Endothelial cell of umbilical vein (primary cell): ENCODE measurements around the gene FSTL4. TPM values are rescaled to one million over a fixed set of nuclear protein-coding genes. Genes with fewer than 3 reads are reported as not detected.

ENCODE experiments used
- BruUV-seq: library from RNA; stranded (reverse); fragments of 400-500 nt; replicated peaks from 2 replicates; lab custom pipeline; 2021; lab: Mats Ljungman, UMichigan
- CTCF ChIA-PET: fragments of 300-600, 350-600 bp; sonication (Branson Sonifier 250); formaldehyde crosslinking; loops from one replicate; lab custom pipeline; 2021; ENCODE audit warnings: antibody characterized with exemption, inconsistent platforms; lab: Charles Lee
- POLR2A ChIA-PET: fragments of 300-600, 350-600 bp; sonication (Branson Sonifier 250); formaldehyde crosslinking; loops from one replicate; lab custom pipeline; 2021; ENCODE audit warnings: antibody characterized with exemption, inconsistent platforms; lab: Charles Lee
- DNase-seq: peaks from one replicate; pipeline ENCODE4 v3.0.0-alpha.2; 2011; ENCODE audit warnings: low read depth, low spot score
- FAIRE-seq: peaks from 2 replicates; lab custom pipeline; 2011; peaks lifted over from hg19 to GRCh38; lab: Jason Lieb, UNC
- H2AFZ ChIP-seq: 2 replicates; pipeline ENCODE4 v1.6.0; 2012; ENCODE audit warnings: low read depth, low read length, control low read depth, inconsistent platforms
- H3K27ac ChIP-seq: 2 replicates; pipeline ENCODE4 v1.5.1; 2011; ENCODE audit warnings: low read depth, mild to moderate bottlenecking, control low read depth, low read length, moderate library complexity; ENCODE audit not compliant: insufficient read depth
- H3K27me3 ChIP-seq, 2 experiments: 2 replicates each; pipeline versions ENCODE4 v1.6.0 to v1.6.1; 2011; ENCODE audit warnings: low read length in 2 of 2, mixed read lengths in 1 of 2; ENCODE audit not compliant: control insufficient read depth in 2 of 2, insufficient read depth in 2 of 2
- H3K36me3 ChIP-seq, 2 experiments: 2 replicates in 1 of 2; 3 replicates in 1 of 2; pipeline ENCODE4 v1.5.1; 2011; ENCODE audit warnings: low read length in 2 of 2, mild to moderate bottlenecking in 1 of 2, moderate library complexity in 1 of 2; ENCODE audit not compliant: control insufficient read depth in 2 of 2, insufficient read depth in 2 of 2; ENCODE audit errors: extremely low read depth in 1 of 2
- H3K4me1 ChIP-seq: 3 replicates; pipeline ENCODE4 v1.5.1; 2011; ENCODE audit warnings: mild to moderate bottlenecking, low read length; ENCODE audit not compliant: control insufficient read depth, insufficient read depth; ENCODE audit errors: extremely low read depth
- H3K4me2 ChIP-seq: 2 replicates; pipeline ENCODE4 v1.6.1; 2011; ENCODE audit warnings: low read length, control low read depth, mixed read lengths; ENCODE audit not compliant: insufficient read depth
- H3K4me3 ChIP-seq, 3 experiments: fragments of 200-600 bp in 1 of 3; sonication (generic), shearing (Covaris generic) in 1 of 3; replicated peaks in 1 of 3; 2 replicates each; pipeline ENCODE4 v1.5.1; 2011 to 2016; ENCODE audit warnings: control low read depth in 3 of 3, low read length in 3 of 3, mild to moderate bottlenecking in 2 of 3, inconsistent platforms in 1 of 3, low read depth in 1 of 3, moderate library complexity in 1 of 3; ENCODE audit not compliant: insufficient read depth in 1 of 3
- H3K79me2 ChIP-seq: 2 replicates; pipeline ENCODE4 v1.6.0; 2012; ENCODE audit warnings: low read length, inconsistent platforms; ENCODE audit not compliant: control insufficient read depth, insufficient read depth
- H3K9ac ChIP-seq: replicated peaks from 2 replicates; pipeline ENCODE3; 2011; ENCODE audit warnings: low read length, control low read depth; ENCODE audit not compliant: insufficient read depth; ENCODE audit errors: extremely low read depth
- H3K9me1 ChIP-seq: replicated peaks from 3 replicates; pipeline ENCODE4 v1.6.0; 2011; ENCODE audit warnings: mild to moderate bottlenecking, low read length; ENCODE audit not compliant: control insufficient read depth, insufficient read depth; ENCODE audit errors: extremely low read depth
- H3K9me3 ChIP-seq: replicated peaks from 2 replicates; pipeline ENCODE4 v1.5.1; 2012; ENCODE audit warnings: low read length, inconsistent platforms; ENCODE audit not compliant: control insufficient read depth, insufficient read depth
- H4K20me1 ChIP-seq: replicated peaks from 2 replicates; pipeline ENCODE3; 2011; ENCODE audit warnings: mild to moderate bottlenecking, low read length; ENCODE audit not compliant: control insufficient read depth, insufficient read depth; ENCODE audit errors: extremely low read depth
- EZH2 ChIP-seq: IDR thresholded peaks from 2 replicates; pipeline ENCODE4 v1.6.1; 2012; ENCODE audit warnings: borderline replicate concordance, low read depth, mild to moderate bottlenecking, moderate library complexity, low read length, inconsistent platforms; ENCODE audit not compliant: severe bottlenecking
- FOS ChIP-seq: IDR thresholded peaks from 2 replicates; pipeline ENCODE4 v1.6.1; 2011; ENCODE audit warnings: mild to moderate bottlenecking, low read length, moderate library complexity, borderline replicate concordance; ENCODE audit not compliant: insufficient read depth
- GATA2 ChIP-seq: IDR thresholded peaks from 2 replicates; pipeline ENCODE4 v1.7.0; 2011; ENCODE audit warnings: low read depth, mild to moderate bottlenecking, moderate library complexity, mixed read lengths, low read length; ENCODE audit not compliant: insufficient read length, insufficient read depth
- JUN ChIP-seq: IDR thresholded peaks from 2 replicates; pipeline ENCODE4 v1.6.1; 2011; ENCODE audit warnings: borderline replicate concordance, low read depth; ENCODE audit not compliant: insufficient read length, insufficient read depth
- MYC ChIP-seq: IDR thresholded peaks from one replicate; pipeline ENCODE4 v1.6.1; 2011; ENCODE audit warnings: mild to moderate bottlenecking, low read depth, low read length
- POLR2A ChIP-seq: IDR thresholded peaks from 2 replicates; pipeline ENCODE4 v1.6.1; 2012; ENCODE audit warnings: low read depth, mild to moderate bottlenecking, control low read depth, low read length
- POLR2AphosphoS5 ChIP-seq: IDR thresholded peaks from 2 replicates; pipeline ENCODE4 v1.6.1; 2012; ENCODE audit warnings: low read depth, mild to moderate bottlenecking, control low read depth, low read length, moderate library complexity; ENCODE audit not compliant: insufficient read depth
- dilution Hi-C: fragments of 300-500 bp; cut with MboI; formaldehyde crosslinking; loops from one replicate; pipeline ENCODE4 v1.15.0; 2019; ENCODE audit warnings: low sequenced_read_pairs; ENCODE audit not compliant: extremely low pct_ligation_motif_present
- intact Hi-C: fragments of 100-400 bp; cut with micrococcal nuclease; formaldehyde crosslinking; loops from one replicate; pipeline ENCODE4 v1.10.0; 2022
- polyA plus RNA-seq, 4 experiments: library from polyadenylated mRNA; depleted of rRNA in 3 of 4; stranded (reverse) in 3 of 4; unstranded in 1 of 4; fragments of >200 nt; gene quantifications; 2 replicates each; pipeline versions ENCODE4 v1.2.1 to v1.2.3, GENCODE V29; 2011 to 2012; ENCODE audit warnings: missing spikeins in 1 of 4
- total RNA-seq: library from RNA; stranded (reverse); gene quantifications from 2 replicates; pipeline ENCODE4 v1.2.3, GENCODE V29; 2021
- TF ChIP-seq, protein P1 (sequence below): IDR thresholded peaks from 2 replicates; pipeline ENCODE4 v1.6.1; 2011; ENCODE audit not compliant: insufficient read depth, insufficient read length
- TF ChIP-seq, protein P2 (sequence below), 2 donors: IDR thresholded peaks; 1 replicate in 1 of 2; 2 replicates in 1 of 2; pipeline ENCODE4 v1.5.1; 2011; ENCODE audit warnings: low read length in 2 of 2, mild to moderate bottlenecking in 2 of 2, moderate library complexity in 2 of 2, control low read depth in 1 of 2, inconsistent platforms in 1 of 2, low read depth in 1 of 2; ENCODE audit not compliant: insufficient read depth in 1 of 2; ENCODE audit errors: extremely low read depth in 1 of 2

FSTL4 gene
- total and polyA plus RNA-seq, 2 donors (not counting 3 experiments of a cell fraction or from before 2014, with no cell fraction given) = 0.18 TPM; not detected in 1

DNA sequence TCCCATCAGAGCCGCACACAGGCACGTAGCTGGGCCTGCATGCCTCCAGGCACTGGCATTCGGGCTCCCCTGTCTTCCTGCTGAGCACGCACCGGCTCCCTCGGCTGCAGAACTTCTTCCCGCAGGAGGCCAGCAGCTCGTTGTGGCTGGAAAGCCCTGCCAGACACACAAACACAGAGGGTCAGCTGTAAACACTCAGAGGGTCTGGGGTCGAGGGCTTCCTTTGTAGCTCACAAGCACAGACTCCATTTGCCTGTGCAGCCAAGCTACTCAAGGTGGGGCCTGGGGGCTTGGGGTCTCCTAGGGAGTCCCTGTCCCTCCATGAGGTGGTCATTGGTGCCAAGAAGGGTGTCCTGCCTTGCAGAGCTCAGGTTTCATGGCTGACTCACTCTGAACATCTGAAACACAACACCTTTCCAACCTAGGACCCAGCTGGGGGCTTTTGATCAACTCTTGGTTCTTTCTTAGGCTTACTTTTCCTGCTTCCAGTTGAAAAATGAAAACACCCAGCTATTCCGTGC lies 211.4 kb downstream of the FSTL4 start:
- H3K9ac ChIP-seq = no peak overlapping the region
- H3K9me3 ChIP-seq = no peaks in the 10 kb centered on the region
- CTCF ChIA-PET = interaction anchor here (0.9 to 1.8 kb wide), 3 partner anchors 9 to 24 kb away, joined by 3 to 5 read pairs (median 4); no protein-coding TSS in a partner anchor
- TF ChIP-seq, protein P1, sequence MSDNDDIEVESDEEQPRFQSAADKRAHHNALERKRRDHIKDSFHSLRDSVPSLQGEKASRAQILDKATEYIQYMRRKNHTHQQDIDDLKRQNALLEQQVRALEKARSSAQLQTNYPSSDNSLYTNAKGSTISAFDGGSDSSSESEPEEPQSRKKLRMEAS = no peak
- no peak for TF ChIP-seq POLR2A
- TF ChIP-seq MYC = no peak
- TF ChIP-seq POLR2AphosphoS5 = no peak
- no peak for TF ChIP-seq GATA2
- TF ChIP-seq JUN = no peak
- TF ChIP-seq, protein P2, sequence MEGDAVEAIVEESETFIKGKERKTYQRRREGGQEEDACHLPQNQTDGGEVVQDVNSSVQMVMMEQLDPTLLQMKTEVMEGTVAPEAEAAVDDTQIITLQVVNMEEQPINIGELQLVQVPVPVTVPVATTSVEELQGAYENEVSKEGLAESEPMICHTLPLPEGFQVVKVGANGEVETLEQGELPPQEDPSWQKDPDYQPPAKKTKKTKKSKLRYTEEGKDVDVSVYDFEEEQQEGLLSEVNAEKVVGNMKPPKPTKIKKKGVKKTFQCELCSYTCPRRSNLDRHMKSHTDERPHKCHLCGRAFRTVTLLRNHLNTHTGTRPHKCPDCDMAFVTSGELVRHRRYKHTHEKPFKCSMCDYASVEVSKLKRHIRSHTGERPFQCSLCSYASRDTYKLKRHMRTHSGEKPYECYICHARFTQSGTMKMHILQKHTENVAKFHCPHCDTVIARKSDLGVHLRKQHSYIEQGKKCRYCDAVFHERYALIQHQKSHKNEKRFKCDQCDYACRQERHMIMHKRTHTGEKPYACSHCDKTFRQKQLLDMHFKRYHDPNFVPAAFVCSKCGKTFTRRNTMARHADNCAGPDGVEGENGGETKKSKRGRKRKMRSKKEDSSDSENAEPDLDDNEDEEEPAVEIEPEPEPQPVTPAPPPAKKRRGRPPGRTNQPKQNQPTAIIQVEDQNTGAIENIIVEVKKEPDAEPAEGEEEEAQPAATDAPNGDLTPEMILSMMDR (IDR thresholded peaks at IDR 0.05; ENCODE audit: extremely low read depth in 1 of 2, insufficient read depth in 1 of 2, low read depth in 1 of 2, low read length in 2 of 2) = no peak
- TF ChIP-seq FOS = no peak
- no peak for TF ChIP-seq EZH2
- POLR2A ChIA-PET = no interaction called here
- H3K36me3 ChIP-seq = no peaks in the 10 kb centered on the region
- no peaks in the 10 kb centered on the region for H3K9me1 ChIP-seq
- dilution Hi-C loops = no loop called here
- no peak overlapping the region for H3K4me2 ChIP-seq
- no peak overlapping the region for H3K27ac ChIP-seq
- H2AFZ ChIP-seq = no peak overlapping the region
- H3K4me3 ChIP-seq = no peak overlapping the region
- no peaks in the 10 kb centered on the region for H3K79me2 ChIP-seq
- H3K27me3 ChIP-seq = no peaks in the 10 kb centered on the region
- intact Hi-C loops = no loop called here
- FAIRE-seq = no peak
- no peak for DNase-seq
- no peaks in the 10 kb centered on the region for H4K20me1 ChIP-seq
- H3K4me1 ChIP-seq = no peaks in the 10 kb centered on the region
- no TSS peak for BruUV-seq
